GM18499 (cell line): ENCODE results near the gene BHLHE23.

Experiments
- ATAC-seq: cut with Tn5 transposase; IDR thresholded peaks from one replicate; pipeline ENCODE4 v1.9.1; 2021; ENCODE audit warnings: moderate number of reproducible peaks; ENCODE audit not compliant: insufficient read depth, unreplicated experiment

The BHLHE23 gene

GRCh38 chr20:63026582-63027165 lies 19.9 kb upstream of the BHLHE23 start:
- no peak for ATAC-seq

GRCh38 chr20:63025534-63026331 lies 19.0 kb upstream of the BHLHE23 start:
- ATAC-seq = no peak

GRCh38 chr20:63024573-63025392 lies 18.0 kb upstream of the BHLHE23 start:
- ATAC-seq = no peak

GRCh38 chr20:63023936-63024571 lies 17.3 kb upstream of the BHLHE23 start:
- ATAC-seq = no peak

GRCh38 chr20:63023071-63023935 lies 16.5 kb upstream of the BHLHE23 start:
- no peak for ATAC-seq

GRCh38 chr20:63022501-63022900 lies 15.7 kb upstream of the BHLHE23 start:
- no peak for ATAC-seq

GRCh38 chr20:63021356-63022321 lies 14.9 kb upstream of the BHLHE23 start:
- no peak for ATAC-seq

- no peak for ATAC-seq
Measured at GRCh38 chr20:63020681-63021080, 13.9 kb upstream of the BHLHE23 start.

GRCh38 chr20:63017826-63018411 lies 11.2 kb upstream of the BHLHE23 start:
- no peak for ATAC-seq

- no peak for ATAC-seq
Measured at GRCh38 chr20:63017076-63017825, 10.5 kb upstream of the BHLHE23 start.

GRCh38 chr20:63016514-63017075 lies 9.8 kb upstream of the BHLHE23 start:
- ATAC-seq = no peak

GRCh38 chr20:63015662-63016361 lies 9.0 kb upstream of the BHLHE23 start:
- ATAC-seq = no peak

GRCh38 chr20:63015147-63015661 lies 8.4 kb upstream of the BHLHE23 start:
- no peak for ATAC-seq

GRCh38 chr20:63014710-63015109 lies 7.9 kb upstream of the BHLHE23 start:
- no peak for ATAC-seq

GRCh38 chr20:63014287-63014686 lies 7.5 kb upstream of the BHLHE23 start:
- no peak for ATAC-seq

- no peak for ATAC-seq
Measured at GRCh38 chr20:63013207-63013606, 6.4 kb upstream of the BHLHE23 start.
